Epidermal melanocyte (primary cell): ENCODE measurements around the gene DNAJB4.
"Not testable (repeated sequence)": the region's sequence is repeated elsewhere in the genome, so short reads cannot be mapped to it uniquely, and the experiment has no call there.

Experiments
- DNase-seq: peaks from one replicate; pipeline ENCODE4 v3.0.0; 2011; ENCODE audit warnings: low spot score; ENCODE audit not compliant: insufficient read length

Gene DNAJB4

GRCh38 chr1:78004719-78005447, at the start of gene DNAJB4:
Gene DNAJB4 (plus strand): TSS chr1:78004939. CDS start chr1:78005111, 172 bp downstream.
- peak; percentile 72 for DNase-seq

DNA sequence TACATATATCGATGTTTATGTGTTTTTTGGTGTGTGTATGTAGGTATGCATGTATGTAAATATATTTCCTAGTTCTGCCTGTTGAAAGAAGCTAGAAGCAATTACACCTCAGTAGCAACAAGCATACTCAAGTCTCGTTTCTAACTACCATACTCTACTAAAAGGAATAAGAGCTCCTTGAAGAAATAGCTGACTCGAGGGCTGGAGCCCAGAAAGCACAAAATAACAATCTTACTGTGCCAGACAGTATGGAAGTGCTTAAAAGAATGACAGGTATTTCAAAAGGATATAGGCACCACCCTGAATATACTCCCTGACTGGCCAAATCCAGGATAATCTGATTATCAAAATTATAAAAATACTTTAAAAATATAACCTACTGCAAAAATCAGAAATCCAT, 49.0 kb upstream of the DNAJB4 start:
- DNase-seq: no peak

DNA sequence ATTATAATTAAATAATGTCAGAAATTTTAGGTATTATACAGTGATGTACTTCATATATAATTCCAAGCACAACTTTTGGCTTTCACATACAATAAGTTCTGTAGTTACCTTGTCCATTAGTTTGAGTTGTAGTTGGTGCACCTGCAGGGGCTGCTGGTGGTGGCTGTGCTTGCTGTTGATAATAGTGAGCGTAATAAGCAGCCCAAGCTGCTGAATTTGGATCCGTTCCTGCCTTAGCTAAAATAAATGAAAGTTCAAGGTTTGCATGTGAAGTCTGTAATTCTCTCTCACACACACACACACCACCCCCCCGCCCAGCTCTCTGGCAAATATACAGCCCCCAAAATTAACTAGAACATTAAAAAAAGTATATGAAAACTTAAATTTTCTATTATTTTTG, 48.3 kb upstream of the DNAJB4 start:
- DNase-seq: no peak

DNA sequence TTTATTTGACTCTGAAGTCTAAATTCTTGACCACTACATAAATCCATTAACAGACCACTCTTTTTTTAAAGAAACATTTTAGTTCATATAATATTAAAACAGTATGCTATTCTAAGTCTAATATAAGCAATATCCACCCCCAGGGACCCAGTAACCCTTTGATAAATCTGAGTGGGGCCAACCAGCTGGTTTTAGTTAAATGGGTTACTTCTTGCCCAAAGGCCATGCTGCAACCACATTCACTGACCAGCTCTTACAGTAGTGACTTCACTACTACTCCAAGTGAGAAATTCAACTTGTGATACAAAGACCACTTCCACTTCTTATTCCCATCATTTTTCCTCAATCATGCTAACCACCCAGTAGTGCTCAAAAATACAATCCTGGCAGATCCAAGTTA, 46.3 kb upstream of the DNAJB4 start:
- DNase-seq: no peak

DNA sequence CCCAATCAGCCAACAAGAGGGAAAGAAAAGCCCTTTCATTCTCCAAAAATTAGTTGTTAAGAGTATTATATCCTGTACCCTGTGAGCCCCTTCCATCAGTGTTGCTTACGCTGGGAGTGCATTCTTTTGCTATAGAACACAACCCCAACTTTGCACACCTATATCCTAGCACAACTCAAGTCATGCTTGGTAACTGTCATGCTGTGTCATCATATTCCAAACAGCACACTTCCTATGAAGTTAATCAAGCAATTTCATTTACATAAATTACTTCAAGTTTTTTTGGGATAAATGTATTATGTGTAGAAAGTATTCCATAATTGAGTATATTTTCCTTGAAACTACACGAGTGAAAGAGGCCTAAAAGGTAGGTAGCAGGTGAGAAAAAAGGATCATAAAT, 45.9 kb upstream of the DNAJB4 start:
- no peak for DNase-seq

GRCh38 chr1:77961392-77961791, 43.3 kb upstream of the DNAJB4 start:
- DNase-seq: no peak

GRCh38 chr1:77966291-77966690, 38.4 kb upstream of the DNAJB4 start:
- no peak for DNase-seq

DNA sequence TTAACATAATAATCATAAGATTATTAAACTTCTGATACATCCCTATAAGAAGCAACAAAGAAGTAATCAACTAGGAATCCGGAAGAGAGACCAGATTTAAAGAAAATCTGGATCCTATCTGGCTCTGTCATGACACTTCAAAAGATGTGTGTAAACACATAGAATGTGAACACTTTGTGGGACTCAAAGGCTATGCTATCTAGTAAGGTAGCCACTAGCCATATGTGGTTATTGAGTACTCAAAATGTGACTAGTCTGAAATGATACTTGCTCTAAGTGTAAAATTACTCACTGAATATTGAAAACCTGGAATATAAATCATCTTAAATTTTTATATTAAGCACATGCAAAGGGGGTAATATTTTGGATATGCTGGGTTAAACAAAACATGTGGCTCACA, 34.5 kb upstream of the DNAJB4 start:
- DNase-seq: no peak

- DNase-seq: no peak
Measured at GRCh38 chr1:77972080-77972479, 32.7 kb upstream of the DNAJB4 start.

- DNase-seq: no peak
Measured at GRCh38 chr1:77975386-77975785, 29.4 kb upstream of the DNAJB4 start.

GRCh38 chr1:77975907-77976306, 28.8 kb upstream of the DNAJB4 start:
- DNase-seq: no peak

DNA sequence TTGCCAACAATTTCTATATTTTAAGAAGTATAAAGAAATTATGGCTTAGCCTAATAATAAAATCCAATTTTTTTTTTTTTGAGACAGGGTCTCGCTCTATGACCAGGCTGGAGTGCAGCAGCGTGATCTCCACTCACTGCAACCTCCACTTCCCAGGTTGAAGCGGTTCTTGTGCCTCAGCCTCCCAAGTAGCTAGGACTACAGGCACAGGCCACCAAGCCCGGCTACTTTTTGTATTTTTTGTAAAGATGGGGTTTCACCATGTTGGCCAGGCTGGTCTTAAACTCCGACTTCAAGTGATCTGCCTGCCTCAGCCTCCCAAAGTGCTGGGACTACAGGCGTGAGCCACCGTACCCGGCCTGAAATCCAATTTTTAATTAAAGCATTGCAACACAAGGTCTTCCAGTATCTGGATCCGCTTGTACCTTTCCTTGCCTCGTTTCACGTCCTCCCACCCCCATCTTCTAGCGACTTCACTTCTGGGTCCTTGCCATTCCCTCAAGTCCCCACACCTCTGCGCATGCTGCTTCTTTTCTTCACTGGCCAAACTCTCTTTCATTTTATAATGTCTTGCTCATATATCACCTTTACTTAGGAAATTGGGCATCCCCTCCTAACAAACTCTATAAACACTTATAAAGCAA, 28.2 kb upstream of the DNAJB4 start:
- DNase-seq: no peak

DNA sequence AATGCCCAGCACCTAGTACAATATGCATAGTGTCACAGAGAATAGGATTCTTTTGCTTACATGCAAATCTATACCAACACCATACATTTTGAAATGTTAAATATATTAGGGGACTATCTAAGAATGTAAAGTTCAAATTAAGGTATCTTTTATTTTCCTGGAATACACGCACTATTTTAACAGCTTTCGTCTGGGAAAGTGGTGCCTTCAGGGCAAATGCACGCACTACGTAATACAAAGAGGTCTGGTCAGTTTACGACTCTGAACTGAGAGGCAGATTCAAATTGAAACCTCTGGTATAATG, 26.8 kb upstream of the DNAJB4 start:
- peak; percentile 67 for DNase-seq

- no peak for DNase-seq
Measured at GRCh38 chr1:77978293-77978968, 26.3 kb upstream of the DNAJB4 start.

DNA sequence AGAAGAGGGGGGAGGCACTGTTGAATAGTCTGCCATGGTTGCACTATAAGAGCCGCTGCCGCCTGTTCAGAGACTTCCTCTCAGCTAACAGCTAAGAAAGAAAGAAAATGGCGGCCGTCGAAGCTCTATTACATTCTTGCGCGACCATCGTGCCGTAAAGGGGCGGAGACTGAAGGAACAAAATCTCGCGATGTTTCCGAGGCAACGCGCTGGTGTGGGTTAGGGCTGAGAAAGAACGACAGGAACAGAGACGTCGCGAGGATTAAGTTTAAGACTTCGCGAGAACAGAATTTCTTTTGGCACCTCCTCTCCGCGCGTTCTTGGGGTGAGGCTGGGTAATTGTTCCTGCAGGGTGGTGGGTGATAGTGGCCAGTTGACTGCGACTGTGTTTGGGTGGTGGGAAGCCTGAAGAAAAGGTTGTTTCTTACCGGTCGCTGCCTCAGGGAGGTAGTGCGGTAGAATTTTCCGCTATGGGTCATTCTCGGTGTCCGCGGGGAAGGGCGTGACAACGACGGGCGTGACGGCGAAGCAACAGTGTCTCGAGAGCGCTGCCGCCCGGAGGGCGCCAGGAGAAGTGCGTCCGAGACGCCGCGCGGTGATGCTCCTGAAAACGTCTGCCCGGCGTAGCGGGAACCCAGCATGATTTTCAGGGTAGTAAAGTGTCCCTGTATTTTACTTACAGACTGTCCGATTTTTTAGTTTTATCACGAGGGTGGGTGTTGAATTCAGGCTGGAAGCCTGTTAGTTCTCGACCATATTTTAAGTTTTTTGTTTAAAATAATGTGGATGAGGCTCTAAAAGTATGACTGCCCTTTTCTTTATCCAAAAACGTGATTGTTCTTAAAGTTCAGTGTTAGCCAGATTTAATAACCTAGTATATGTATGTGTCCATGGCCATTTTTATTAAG, 25.5 kb upstream of the DNAJB4 start, which contains the start of gene FUBP1:
Gene FUBP1 (minus strand): TSS at position 104 of the 908 bp plus-strand sequence. CDS start 68 bp downstream, at position 36.
- DNase-seq: peak; percentile 73

- DNase-seq: not testable (repeated sequence)
Measured at GRCh38 chr1:77983352-77983996, 21.3 kb upstream of the DNAJB4 start.

DNA sequence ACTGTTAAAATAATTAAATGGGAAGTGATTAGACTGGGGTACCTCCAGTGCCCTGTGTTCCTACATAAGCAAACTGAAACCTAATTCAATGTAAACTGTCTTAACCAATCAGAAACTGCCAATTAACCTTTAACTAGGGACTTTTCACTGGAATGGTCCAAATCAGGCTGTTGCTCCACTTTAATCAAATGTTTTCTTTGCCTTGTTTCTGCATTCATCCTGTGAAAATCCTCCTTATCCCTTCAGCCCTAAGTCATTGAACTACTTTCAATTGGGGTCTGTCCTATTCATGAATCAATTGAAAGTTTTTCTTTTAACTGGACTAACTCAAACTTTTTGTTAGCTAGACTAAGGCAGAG, 20.8 kb upstream of the DNAJB4 start:
- no peak for DNase-seq

GRCh38 chr1:77984629-77985028, 20.1 kb upstream of the DNAJB4 start:
- no peak for DNase-seq

DNA sequence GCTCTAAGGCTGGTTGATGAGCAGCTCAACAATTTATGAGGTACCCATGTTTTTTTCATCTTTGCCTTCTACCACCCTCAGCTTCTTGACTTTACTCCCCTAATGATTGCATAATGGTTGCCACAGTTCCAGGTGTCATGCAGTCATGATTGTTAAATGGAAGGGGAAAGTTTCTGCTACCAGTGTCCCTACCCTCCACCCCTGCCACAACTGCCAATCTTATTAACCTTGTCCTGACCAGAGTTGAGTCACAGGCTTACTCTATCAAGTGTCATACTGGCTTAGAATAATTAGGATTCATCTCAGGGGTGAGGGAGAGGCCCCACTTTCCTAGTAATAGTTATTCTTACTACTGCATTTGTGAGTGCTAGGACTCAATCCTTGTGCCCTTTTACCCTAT, 17.9 kb upstream of the DNAJB4 start:
- no peak for DNase-seq

DNA sequence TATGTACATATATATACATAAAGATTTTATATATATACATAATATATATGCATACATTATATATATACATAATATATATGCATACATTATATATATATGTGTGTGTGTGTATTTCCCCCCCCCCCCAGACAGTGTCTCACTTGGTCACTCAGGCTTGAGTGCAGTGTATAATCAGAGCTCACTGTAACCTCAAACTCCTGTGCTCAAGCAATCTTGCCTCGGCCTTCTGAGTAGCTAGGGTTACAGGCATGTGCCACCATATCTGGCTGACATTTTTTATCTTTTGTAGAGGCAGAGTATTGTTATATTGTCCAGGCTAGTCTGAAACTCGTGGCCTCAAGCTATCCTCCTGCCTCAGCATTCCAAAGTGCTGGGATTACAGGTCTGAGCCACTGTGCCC, 16.8 kb upstream of the DNAJB4 start:
- no peak for DNase-seq

GRCh38 chr1:77989744-77990143, 15.0 kb upstream of the DNAJB4 start:
- no peak for DNase-seq
